ENCODE data around the gene ALS2.

GRCh38 chr2:201827621-201828020, 46.9 kb upstream of the ALS2 start:
- TF ChIP-seq CTCF (conservative IDR thresholded peaks at IDR 0.05; ENCODE audit: low read length) (no peak), EZH2phosphoT487 (IDR thresholded peaks at IDR 0.05; ENCODE audit: borderline replicate concordance, low read depth, low read length) (no peak)
